ENCODE data around the gene PI4KA.

GRCh38 chr22:20777420-20778177 lies 81.0 kb downstream of the PI4KA start:
- TF ChIP-seq CTCF (IDR thresholded peaks at IDR 0.05): no peak
- no peak for TF ChIP-seq POLR2A (IDR thresholded peaks at IDR 0.05; ENCODE audit: low read depth)
- TF ChIP-seq POLR2AphosphoS5 (IDR thresholded peaks at IDR 0.05): peak in 1 of 2 donors; percentile 18

Measured in esophagus muscularis mucosa (tissue), 3 donors.